Neural cell (in vitro differentiated cells): ENCODE results near the gene RAD51B. TPM values are rescaled to one million over a fixed set of nuclear protein-coding genes. Genes with fewer than 3 reads are reported as not detected.

Source experiments
- H2AFZ ChIP-seq: fragments of 200-600, 300-800 bp; sonication (generic), shearing (Covaris generic); 2 replicates; pipeline ENCODE4 v1.6.0; 2014; ENCODE audit warnings: low read depth, mild to moderate bottlenecking, antibody characterized with exemption, low read length, moderate library complexity
- H3F3A ChIP-seq: fragments of 200-600 bp; shearing (Covaris generic); 2 replicates; pipeline ENCODE4 v1.6.1; 2016; ENCODE audit warnings: mild to moderate bottlenecking, moderate library complexity, mixed read lengths, antibody characterized with exemption, low read length; ENCODE audit not compliant: insufficient read depth, poor library complexity, severe bottlenecking
- H3K27ac ChIP-seq: fragments of 200-600, 300-800 bp; sonication (generic), shearing (Covaris generic); 2 replicates; pipeline ENCODE4 v1.5.1; 2014; ENCODE audit warnings: mild to moderate bottlenecking, low read length, moderate library complexity
- H3K27me3 ChIP-seq: fragments of 300-800, 200-600 bp; sonication (generic), shearing (Covaris generic); 2 replicates; pipeline ENCODE4 v1.6.0; 2014; ENCODE audit warnings: mild to moderate bottlenecking, low read depth, low read length, moderate library complexity; ENCODE audit not compliant: insufficient read depth
- H3K36me3 ChIP-seq: fragments of 300-800, 200-600 bp; sonication (generic), shearing (Covaris generic); 2 replicates; pipeline ENCODE4 v1.5.1; 2014; ENCODE audit warnings: mild to moderate bottlenecking, antibody characterized with exemption, low read length, moderate library complexity; ENCODE audit not compliant: insufficient read depth
- H3K4me2 ChIP-seq: fragments of 300-800, 200-600 bp; sonication (generic), shearing (Covaris generic); 2 replicates; pipeline ENCODE4 v1.6.0; 2014; ENCODE audit warnings: mild to moderate bottlenecking, low read length
- H3K4me3 ChIP-seq: fragments of 300-800, 200-600 bp; sonication (generic), shearing (Covaris generic); 2 replicates; pipeline ENCODE4 v1.5.1; 2014; ENCODE audit warnings: mild to moderate bottlenecking, low read length, moderate library complexity
- H3K79me2 ChIP-seq: fragments of 200-600 bp; shearing (Covaris generic); replicated peaks from 2 replicates; pipeline ENCODE4 v1.6.0; 2014; ENCODE audit warnings: mild to moderate bottlenecking, low read length, moderate library complexity; ENCODE audit not compliant: insufficient read depth
- H3K9ac ChIP-seq: fragments of 300-800, 200-600 bp; sonication (generic), shearing (Covaris generic); 2 replicates; pipeline ENCODE4 v1.6.1; 2016; ENCODE audit warnings: mild to moderate bottlenecking, low read length, mixed read lengths
- H3K9me2 ChIP-seq: fragments of 200-600 bp; shearing (Covaris generic); 2 replicates; pipeline ENCODE4 v1.6.1; 2016; ENCODE audit warnings: mild to moderate bottlenecking, low read length, mixed read lengths; ENCODE audit not compliant: insufficient read depth
- H3K9me3 ChIP-seq: fragments of 200-600, 300-800 bp; sonication (generic), shearing (Covaris generic); 2 replicates; pipeline ENCODE4 v1.6.1; 2016; ENCODE audit warnings: mild to moderate bottlenecking, mixed run types, low read length, moderate library complexity, mixed read lengths
- H4K20me1 ChIP-seq: fragments of 200-600 bp; shearing (Covaris generic); 2 replicates; pipeline ENCODE4 v1.6.1; 2016; ENCODE audit warnings: mild to moderate bottlenecking, mixed run types; ENCODE audit not compliant: insufficient read depth
- CTCF ChIP-seq: fragments of 450-650 bp; IDR thresholded peaks from 2 replicates; pipeline ENCODE4 v1.5.1; 2014; ENCODE audit warnings: antibody characterized with exemption, mild to moderate bottlenecking, moderate library complexity; ENCODE audit not compliant: poor library complexity, severe bottlenecking
- EP300 ChIP-seq: fragments of 450-650 bp; conservative IDR thresholded peaks from 2 replicates; pipeline ENCODE4 v1.6.1; 2014; ENCODE audit warnings: antibody characterized with exemption, mild to moderate bottlenecking, moderate library complexity; ENCODE audit not compliant: poor library complexity, severe bottlenecking
- EZH2 ChIP-seq: fragments of 200-600, 300-800 bp; shearing (Covaris generic), sonication (generic); IDR thresholded peaks from 2 replicates; pipeline ENCODE4 v1.6.1; 2014; ENCODE audit warnings: antibody characterized with exemption, low read length, borderline replicate concordance, mild to moderate bottlenecking; ENCODE audit not compliant: insufficient read depth, poor library complexity, severe bottlenecking
- MXI1 ChIP-seq: fragments of 450-650 bp; conservative IDR thresholded peaks from 2 replicates; pipeline ENCODE4 v1.6.1; 2014; ENCODE audit warnings: antibody characterized with exemption, mild to moderate bottlenecking; ENCODE audit not compliant: poor library complexity, severe bottlenecking
- POLR2AphosphoS5 ChIP-seq: IDR thresholded peaks from 2 replicates; pipeline ENCODE4 v1.6.1; 2012
- RAD21 ChIP-seq: fragments of 450-650 bp; conservative IDR thresholded peaks from 2 replicates; pipeline ENCODE4 v1.6.1; 2014; ENCODE audit warnings: antibody characterized with exemption, mild to moderate bottlenecking, moderate library complexity
- REST ChIP-seq: IDR thresholded peaks from 2 replicates; pipeline ENCODE4 v1.6.1; 2012; ENCODE audit warnings: borderline replicate concordance
- SMC3 ChIP-seq: fragments of 450-650 bp; conservative IDR thresholded peaks from 2 replicates; pipeline ENCODE4 v1.6.1; 2014; ENCODE audit warnings: antibody characterized with exemption, mild to moderate bottlenecking, moderate library complexity; ENCODE audit not compliant: poor library complexity
- TAF1 ChIP-seq: IDR thresholded peaks from 2 replicates; pipeline ENCODE4 v1.6.1; 2012; ENCODE audit warnings: low read depth
- polyA plus RNA-seq: library from polyadenylated mRNA; depleted of rRNA; stranded (reverse); fragments of >200 nt; gene quantifications from 2 replicates; pipeline ENCODE4 v1.2.3, GENCODE V29; 2014

The RAD51B gene
- polyA plus RNA-seq, 1 donor from 2014 or later: 3.1 TPM

- H3K4me3 ChIP-seq: no peak overlapping the region
- H3K27ac ChIP-seq: no peak overlapping the region
- H3K9me3 ChIP-seq: no peaks in the 10 kb centered on the region
- H3K9ac ChIP-seq: no peak overlapping the region
- no peaks in the 10 kb centered on the region for H3K36me3 ChIP-seq
- TF ChIP-seq SMC3: no peak
- TF ChIP-seq CTCF: no peak
- TF ChIP-seq EZH2: no peak
- no peak for TF ChIP-seq POLR2AphosphoS5
- no peak for TF ChIP-seq EP300
- TF ChIP-seq MXI1: no peak
- TF ChIP-seq RAD21: no peak
- no peak for TF ChIP-seq TAF1
- TF ChIP-seq REST: no peak
- no peaks in the 10 kb centered on the region for H3K9me2 ChIP-seq
- H4K20me1 ChIP-seq: no peaks in the 10 kb centered on the region
- no peaks in the 10 kb centered on the region for H3F3A ChIP-seq
- H3K4me2 ChIP-seq: no peak overlapping the region
- no peaks in the 10 kb centered on the region for H3K79me2 ChIP-seq
- no peaks in the 10 kb centered on the region for H3K27me3 ChIP-seq
- H2AFZ ChIP-seq: no peak overlapping the region
These were observed 540.4 kb downstream of the RAD51B start for GRCh38 chr14:68359837-68360552.

- H3K27ac ChIP-seq: no peak overlapping the region
- H4K20me1 ChIP-seq: no peaks in the 10 kb centered on the region
- no peaks in the 10 kb centered on the region for H3F3A ChIP-seq
- TF ChIP-seq CTCF (no peak), SMC3 (no peak), RAD21 (no peak), REST (no peak), MXI1 (no peak), TAF1 (no peak), EP300 (no peak), EZH2 (no peak), POLR2AphosphoS5 (no peak)
- no peaks in the 10 kb centered on the region for H3K79me2 ChIP-seq
- no peaks in the 10 kb centered on the region for H3K9me3 ChIP-seq
- no peak overlapping the region for H3K4me3 ChIP-seq
- H3K36me3 ChIP-seq: no peaks in the 10 kb centered on the region
- H3K4me2 ChIP-seq: no peak overlapping the region
- no peak overlapping the region for H3K9ac ChIP-seq
- no peaks in the 10 kb centered on the region for H3K9me2 ChIP-seq
- no peaks in the 10 kb centered on the region for H3K27me3 ChIP-seq
- H2AFZ ChIP-seq: no peak overlapping the region
These were observed 541.7 kb downstream of the RAD51B start for GRCh38 chr14:68361231-68361630.
